AG09309 (cell line): ENCODE data around the gene SCARF1.
A peak's percentile ranks its signal among the peaks of the same experiment; 100 is the strongest.

Source experiments
- DNase-seq: peaks from one replicate; pipeline ENCODE4 v3.0.0-alpha.2; 2010; ENCODE audit warnings: low read depth
- H3K4me3 ChIP-seq: 2 replicates; pipeline ENCODE4 v1.5.1; 2011; ENCODE audit warnings: mild to moderate bottlenecking, low read depth, low read length, moderate library complexity; ENCODE audit not compliant: control insufficient read depth
- TF ChIP-seq, protein P1 (sequence below): IDR thresholded peaks from 2 replicates; pipeline ENCODE4 v1.5.1; 2011; ENCODE audit warnings: mild to moderate bottlenecking, low read depth, low read length, inconsistent platforms; ENCODE audit not compliant: insufficient read depth, control insufficient read depth; ENCODE audit errors: missing control alignments

SCARF1 gene

DNA sequence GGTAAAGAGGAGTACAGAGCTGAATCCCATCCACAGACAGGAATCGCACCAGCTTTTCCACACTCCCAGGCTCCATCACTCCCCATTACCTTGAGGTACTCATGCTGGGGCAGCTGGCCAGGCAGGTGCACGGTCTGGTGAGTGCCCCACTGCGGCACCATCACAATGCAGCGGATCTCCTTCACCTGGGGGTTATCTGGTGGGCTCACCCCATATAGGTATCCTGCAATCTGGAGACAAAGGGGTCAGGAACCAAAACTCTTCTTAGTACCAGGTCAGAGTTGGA lies 6.0 kb upstream of the SCARF1 start:
- no peak for DNase-seq
- no peak overlapping the region for H3K4me3 ChIP-seq
- TF ChIP-seq, protein P1, sequence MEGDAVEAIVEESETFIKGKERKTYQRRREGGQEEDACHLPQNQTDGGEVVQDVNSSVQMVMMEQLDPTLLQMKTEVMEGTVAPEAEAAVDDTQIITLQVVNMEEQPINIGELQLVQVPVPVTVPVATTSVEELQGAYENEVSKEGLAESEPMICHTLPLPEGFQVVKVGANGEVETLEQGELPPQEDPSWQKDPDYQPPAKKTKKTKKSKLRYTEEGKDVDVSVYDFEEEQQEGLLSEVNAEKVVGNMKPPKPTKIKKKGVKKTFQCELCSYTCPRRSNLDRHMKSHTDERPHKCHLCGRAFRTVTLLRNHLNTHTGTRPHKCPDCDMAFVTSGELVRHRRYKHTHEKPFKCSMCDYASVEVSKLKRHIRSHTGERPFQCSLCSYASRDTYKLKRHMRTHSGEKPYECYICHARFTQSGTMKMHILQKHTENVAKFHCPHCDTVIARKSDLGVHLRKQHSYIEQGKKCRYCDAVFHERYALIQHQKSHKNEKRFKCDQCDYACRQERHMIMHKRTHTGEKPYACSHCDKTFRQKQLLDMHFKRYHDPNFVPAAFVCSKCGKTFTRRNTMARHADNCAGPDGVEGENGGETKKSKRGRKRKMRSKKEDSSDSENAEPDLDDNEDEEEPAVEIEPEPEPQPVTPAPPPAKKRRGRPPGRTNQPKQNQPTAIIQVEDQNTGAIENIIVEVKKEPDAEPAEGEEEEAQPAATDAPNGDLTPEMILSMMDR: no peak

DNA sequence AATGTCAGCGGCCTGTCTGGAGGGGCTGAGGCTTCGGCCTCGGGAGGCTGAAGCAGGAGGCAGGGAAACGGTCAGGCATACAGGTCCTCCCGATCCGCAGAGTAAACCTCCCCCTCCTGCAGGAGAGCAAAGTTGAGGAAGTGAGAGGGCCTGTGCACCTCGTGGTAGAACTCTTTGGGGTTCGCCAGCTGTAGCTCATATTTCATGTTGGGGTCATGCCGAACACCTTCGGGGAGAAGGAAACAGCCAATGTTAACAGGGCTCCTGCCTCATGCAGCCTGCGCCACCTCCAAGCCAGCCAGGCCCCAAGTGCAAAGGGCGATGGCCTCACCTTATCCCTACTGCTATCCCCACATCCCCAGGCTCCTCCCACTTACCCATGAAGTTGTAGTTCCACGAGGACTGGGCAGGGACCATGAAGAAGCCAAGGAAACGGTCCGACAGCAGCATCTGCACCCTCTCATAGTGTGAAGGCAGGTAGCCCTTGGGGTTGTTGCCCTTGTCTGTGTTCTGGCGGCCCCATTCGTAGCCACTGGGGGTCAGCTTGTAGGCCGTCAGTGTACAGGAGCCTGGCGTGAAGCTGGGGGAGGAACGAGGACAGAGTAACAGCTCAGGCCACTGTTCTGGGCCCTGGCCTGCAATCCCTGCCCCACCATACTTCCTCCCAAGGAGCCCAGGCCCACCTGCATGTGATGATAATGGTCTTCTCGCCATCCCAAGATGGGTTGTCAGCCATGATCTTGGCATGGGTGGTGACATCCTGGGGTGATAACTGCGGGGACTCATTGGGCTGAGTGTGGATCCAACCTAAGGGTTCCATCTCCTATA lies 5.4 kb upstream of the SCARF1 start:
- H3K4me3 ChIP-seq: no peak overlapping the region
- no peak for DNase-seq
- TF ChIP-seq, protein P1: no peak

DNA sequence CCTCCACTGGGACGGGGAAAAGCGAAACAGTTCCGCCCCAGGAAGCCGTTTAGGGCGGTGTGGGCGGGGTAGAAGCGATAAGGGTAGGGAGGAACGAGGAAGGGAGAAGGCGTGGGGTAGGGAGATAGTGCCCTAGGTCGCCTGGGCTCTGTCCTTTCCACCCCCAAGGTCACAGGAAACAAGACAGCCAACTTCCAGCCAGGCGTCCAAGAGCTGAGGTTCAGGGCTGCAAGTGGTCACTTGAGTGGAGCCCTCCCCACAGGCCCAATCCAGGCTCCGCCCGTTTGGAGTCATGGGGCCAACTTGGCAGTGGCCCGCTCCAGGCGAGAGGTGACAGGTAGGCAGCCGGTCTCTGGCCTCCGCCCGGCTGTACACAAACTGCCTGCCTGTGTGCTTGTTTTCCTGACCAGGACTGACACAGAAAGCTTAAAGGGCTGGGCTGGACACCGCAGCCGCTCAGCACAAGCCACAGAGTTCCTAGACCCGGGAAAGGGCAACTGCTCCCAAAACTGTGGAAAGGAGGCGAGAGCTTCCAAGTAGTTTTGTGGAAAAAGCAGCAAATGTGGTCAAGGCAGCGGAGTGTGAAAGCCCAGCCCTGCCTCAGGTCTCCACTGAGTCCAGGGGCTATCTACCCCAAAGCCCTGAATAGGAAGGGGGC lies 4.4 kb upstream of the SCARF1 start, which contains the start of gene RILP:
Gene RILP, minus strand, starts transcription at position 23 of the 658 bp plus-strand sequence. CDS start 62 bp downstream, outside the sequence.
- TF ChIP-seq, protein P1: peak; percentile 3
- peak within 1 kb of the TSS; percentile 52 for H3K4me3 ChIP-seq
- DNase-seq: no peak

DNA sequence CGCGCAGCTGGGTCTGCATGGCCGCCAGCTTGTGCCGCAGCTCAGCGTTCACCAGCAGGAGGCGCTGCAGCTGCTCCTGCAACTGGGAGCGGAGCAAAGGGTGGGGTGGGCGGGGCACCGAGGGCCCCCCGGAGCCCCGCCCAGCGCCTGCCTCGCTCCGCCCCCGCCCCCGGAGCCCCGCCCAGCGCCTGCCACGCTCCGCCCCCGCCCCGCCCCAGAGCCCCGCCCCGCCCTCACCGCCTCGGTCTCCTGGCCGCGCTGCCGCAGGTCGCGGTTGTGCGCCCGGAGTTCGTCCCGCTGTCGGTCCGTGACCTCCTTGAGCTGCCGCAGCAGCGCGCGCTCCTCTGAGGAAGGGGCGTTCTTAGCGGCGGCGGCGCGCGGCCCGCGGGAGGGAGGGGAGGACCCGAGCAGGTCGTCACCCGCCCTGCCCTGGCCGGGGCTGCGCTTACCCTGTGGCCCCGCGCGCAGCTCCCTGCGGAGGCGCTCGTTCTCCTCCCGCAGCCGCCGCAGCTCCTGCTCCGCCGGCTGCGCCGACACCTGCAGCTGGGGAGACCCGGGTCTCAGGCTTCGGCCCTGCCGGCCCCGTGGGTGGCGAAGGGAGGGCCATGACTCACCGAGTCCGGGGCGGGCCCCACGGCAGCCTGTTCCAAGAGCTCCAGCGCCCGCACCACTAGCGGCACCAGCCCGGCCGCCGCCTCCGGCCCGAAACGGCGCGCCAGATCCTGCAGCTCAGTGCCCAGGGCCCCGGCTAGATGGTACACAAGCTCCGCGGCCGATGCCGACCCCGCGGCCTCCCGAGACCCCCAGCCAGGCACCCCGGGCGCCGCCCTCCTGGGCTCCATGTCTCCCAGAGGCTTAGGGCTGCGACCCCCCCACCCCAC lies 3.7 kb upstream of the SCARF1 start:
- peak; percentile 80 for DNase-seq
- peak overlapping the region; percentile 52 for H3K4me3 ChIP-seq
- TF ChIP-seq, protein P1: peak; percentile 81

DNA sequence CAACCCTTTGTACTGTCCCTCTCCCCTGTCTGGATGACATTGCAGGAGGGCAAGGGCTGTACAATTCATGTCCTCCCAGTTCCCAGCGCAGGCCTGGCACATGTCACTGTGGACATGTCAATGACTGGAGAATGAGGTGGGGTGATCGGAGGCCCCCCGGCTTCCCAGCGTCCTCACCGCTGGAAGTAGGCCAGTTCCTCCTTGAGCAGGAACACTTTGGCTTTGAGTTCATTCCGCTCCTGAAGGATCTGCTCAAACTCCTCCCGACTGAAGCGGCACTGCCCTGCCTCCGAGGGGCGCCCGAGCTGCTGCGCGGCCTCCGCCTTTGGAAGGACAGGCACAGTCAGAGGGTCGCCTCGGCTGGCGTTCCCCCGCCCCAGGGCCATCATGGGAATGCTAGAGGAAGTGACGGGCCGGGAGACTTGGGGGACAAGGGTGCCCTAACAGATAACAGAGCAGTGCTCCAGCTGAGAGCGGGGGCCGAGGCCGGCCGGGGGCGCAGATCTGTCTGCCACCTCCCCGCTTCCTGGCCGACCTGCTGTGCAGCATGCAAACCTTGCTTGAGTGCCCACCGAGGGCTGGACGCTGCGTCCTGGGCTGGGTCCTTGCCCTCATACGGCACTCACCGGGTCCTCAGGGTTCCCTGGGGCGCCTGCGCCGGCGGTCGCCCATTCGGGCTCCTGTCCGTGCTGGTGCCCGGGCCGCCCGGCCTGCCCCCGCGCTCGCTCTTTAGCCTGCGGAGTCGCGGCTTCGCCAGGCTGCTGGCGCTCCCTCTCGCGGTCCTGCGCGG lies 2.8 kb upstream of the SCARF1 start:
- TF ChIP-seq, protein P1: peak; percentile 35
- DNase-seq: no peak
- H3K4me3 ChIP-seq: peak overlapping the region; percentile 44

DNA sequence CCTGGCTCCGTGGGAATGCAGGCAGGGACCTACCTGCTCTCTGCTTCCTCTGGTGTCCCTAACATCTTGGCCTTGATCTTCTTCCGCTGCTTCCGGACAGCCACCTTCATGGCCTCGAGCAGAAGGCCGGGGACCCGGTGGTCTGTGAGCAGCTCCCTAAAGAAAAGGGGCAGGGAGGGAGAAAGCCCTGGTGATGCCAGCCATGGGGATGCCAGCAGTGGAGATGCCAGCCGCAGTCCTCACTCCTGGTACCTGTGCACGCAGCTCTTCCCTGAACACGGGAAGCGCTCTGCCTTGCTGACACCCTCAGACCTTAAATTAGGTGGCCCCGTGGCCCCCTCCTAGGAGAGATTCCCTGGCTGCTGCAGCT lies 2.3 kb upstream of the SCARF1 start:
- H3K4me3 ChIP-seq: no peak overlapping the region
- TF ChIP-seq, protein P1: no peak
- no peak for DNase-seq
